HCT116 (cell line): ENCODE data around the gene MCC. TPM values are rescaled to one million over a fixed set of nuclear protein-coding genes. Genes with fewer than 3 reads are reported as not detected.

Experiments
- ATAC-seq: fragments of 200-7000 bp; cut with Tn5 transposase; 2 replicates; pipeline ENCODE4 v1.9.1; 2020; ENCODE audit warnings: mild to moderate bottlenecking, moderate library complexity
- BruUV-seq: library from RNA; stranded (reverse); fragments of 400-500 nt; replicated peaks from 2 replicates; lab custom pipeline; 2021; lab: Mats Ljungman, UMichigan
- CTCF ChIA-PET: fragments of 300-600 bp; sonication (Branson Sonifier 250); formaldehyde crosslinking; loops from one replicate; lab custom pipeline; 2021; ENCODE audit warnings: antibody characterized with exemption; lab: Charles Lee
- POLR2A ChIA-PET: fragments of 300-600, 350-600 bp; sonication (Branson Sonifier 250); formaldehyde crosslinking; loops from one replicate; lab custom pipeline; 2021; ENCODE audit warnings: antibody characterized with exemption; lab: Charles Lee
- RAD21 ChIA-PET, 2 experiments: fragments of 300-600 bp; sonication (Branson Sonifier 250); formaldehyde crosslinking; loops; one replicate each; lab custom pipeline; 2023; ENCODE audit warnings: low total read pairs in 2 of 2; ENCODE audit not compliant: uncharacterized antibody in 2 of 2, unreplicated experiment in 2 of 2, low non-redundant PET in 1 of 2; lab: Charles Lee
- DNase-seq: peaks from one replicate; pipeline ENCODE4 v3.0.0-alpha.2; 2010; ENCODE audit warnings: low read depth, low spot score
- H2AFZ ChIP-seq: fragments of 200-600 bp; shearing (Covaris generic), sonication (generic); 2 replicates; pipeline ENCODE4 v1.6.1; 2017; ENCODE audit warnings: low read depth, mixed run types, mixed read lengths, antibody characterized with exemption, low read length; ENCODE audit not compliant: poor library complexity, severe bottlenecking
- H3K27ac ChIP-seq: 2 replicates; pipeline ENCODE4 v1.5.1; 2012; ENCODE audit warnings: low read depth, low read length
- H3K27me3 ChIP-seq: fragments of 200-600 bp; sonication (generic); 2 replicates; pipeline ENCODE4 v1.6.1; 2016; ENCODE audit warnings: mixed run types, low read length, mixed read lengths; ENCODE audit not compliant: insufficient read depth
- H3K36me3 ChIP-seq, 2 experiments: fragments of 200-500 bp in 1 of 2; fragments of 200-600 bp in 1 of 2; sonication (Bioruptor generic) in 1 of 2; sonication (generic) in 1 of 2; 2 replicates each; pipeline versions ENCODE4 v1.5.1 to v1.6.1; 2014 to 2016; ENCODE audit warnings: low read length in 2 of 2, inconsistent platforms in 1 of 2, mixed read lengths in 1 of 2, mixed run types in 1 of 2; ENCODE audit not compliant: insufficient read depth in 2 of 2, control insufficient read depth in 1 of 2
- H3K4me1 ChIP-seq, 2 experiments: fragments of 200-600 bp in 1 of 2; sonication (generic) in 1 of 2; 2 replicates each; pipeline versions ENCODE4 v1.5.1 to v1.6.1; 2012 to 2017; ENCODE audit warnings: low read length in 2 of 2, inconsistent platforms in 1 of 2, mild to moderate bottlenecking in 1 of 2, mixed read lengths in 1 of 2, mixed run types in 1 of 2, moderate library complexity in 1 of 2; ENCODE audit not compliant: insufficient read depth in 2 of 2, control insufficient read depth in 1 of 2
- H3K4me2 ChIP-seq: fragments of 200-600 bp; sonication (generic); 2 replicates; pipeline ENCODE4 v1.6.1; 2017; ENCODE audit warnings: mixed run types, low read length, mixed read lengths
- H3K4me3 ChIP-seq, 2 experiments: fragments of 200-600 bp in 1 of 2; sonication (generic) in 1 of 2; replicated peaks in 1 of 2; 2 replicates each; pipeline ENCODE4 v1.5.1; 2011 to 2016; ENCODE audit warnings: low read length in 2 of 2, control low read depth in 1 of 2, low read depth in 1 of 2, mild to moderate bottlenecking in 1 of 2, mixed read lengths in 1 of 2, mixed run types in 1 of 2
- H3K79me2 ChIP-seq: fragments of 200-600 bp; sonication (generic); 2 replicates; pipeline ENCODE4 v1.6.1; 2017; ENCODE audit warnings: mild to moderate bottlenecking, mixed run types, low read length, moderate library complexity, mixed read lengths; ENCODE audit not compliant: insufficient read depth
- H3K9ac ChIP-seq: fragments of 200-600 bp; sonication (generic); 2 replicates; pipeline ENCODE4 v1.6.1; 2016; ENCODE audit warnings: low read length, mixed read lengths
- H3K9me2 ChIP-seq: fragments of 200-600 bp; sonication (generic), shearing (Covaris generic); 2 replicates; pipeline ENCODE4 v1.6.1; 2017; ENCODE audit warnings: mixed run types, mild to moderate bottlenecking, moderate library complexity; ENCODE audit not compliant: insufficient read depth
- H3K9me3 ChIP-seq, 2 experiments: fragments of 200-500 bp in 1 of 2; fragments of 200-600 bp in 1 of 2; sonication (Bioruptor generic) in 1 of 2; sonication (generic) in 1 of 2; 2 replicates each; pipeline ENCODE4 v1.6.1; 2014 to 2017; ENCODE audit warnings: low read length in 2 of 2, mixed read lengths in 2 of 2, inconsistent platforms in 1 of 2, low read depth in 1 of 2, mild to moderate bottlenecking in 1 of 2, mixed run types in 1 of 2, moderate library complexity in 1 of 2; ENCODE audit not compliant: control insufficient read depth in 1 of 2, insufficient read depth in 1 of 2
- H4K20me1 ChIP-seq: fragments of 200-600 bp; sonication (generic), shearing (Covaris generic); 2 replicates; pipeline ENCODE4 v1.6.1; 2017; ENCODE audit warnings: mixed run types, mild to moderate bottlenecking, moderate library complexity; ENCODE audit not compliant: insufficient read depth
- CEBPB ChIP-seq: IDR thresholded peaks from 2 replicates; pipeline ENCODE4 v1.6.1; 2012; ENCODE audit warnings: low read depth
- EGR1 ChIP-seq: IDR thresholded peaks from 2 replicates; pipeline ENCODE4 v1.6.1; 2012; ENCODE audit warnings: low read depth
- EZH2phosphoT487 ChIP-seq: fragments of 200-600 bp; IDR thresholded peaks from 2 replicates; pipeline ENCODE4 v1.6.1; 2018; ENCODE audit warnings: antibody characterized with exemption, borderline replicate concordance
- POLR2A ChIP-seq: IDR thresholded peaks from 2 replicates; pipeline ENCODE4 v1.7.0; 2011; ENCODE audit warnings: borderline replicate concordance; ENCODE audit not compliant: insufficient read depth, insufficient read length; ENCODE audit errors: extremely low read depth
- SIN3A ChIP-seq: IDR thresholded peaks from 2 replicates; pipeline ENCODE4 v1.6.1; 2012; ENCODE audit warnings: low read depth
- ZFX ChIP-seq: fragments of 450-650 bp; IDR thresholded peaks from 2 replicates; pipeline ENCODE4 v1.6.1; 2017
- intact Hi-C: fragments of 100-400 bp; cut with micrococcal nuclease; formaldehyde crosslinking; loops from 2 replicates; pipeline ENCODE4 v1.10.0; 2022
- total RNA-seq: library from RNA; stranded (reverse); gene quantifications from one replicate; pipeline ENCODE4 v1.2.1, GENCODE V29; 2021; ENCODE audit not compliant: unreplicated experiment
- TF ChIP-seq, protein P1 (sequence below): IDR thresholded peaks from 2 replicates; pipeline ENCODE4 v1.6.1; 2012
- TF ChIP-seq, protein P2 (sequence below), 3 experiments: fragments of 200-600 bp in 1 of 3; sonication (generic) in 1 of 3; IDR thresholded peaks in 2 of 3; conservative IDR thresholded peaks in 1 of 3; 2 replicates each; pipeline ENCODE4 v1.5.1; 2012 to 2017; ENCODE audit warnings: low read depth in 2 of 3, low read length in 2 of 3, antibody characterized with exemption in 1 of 3, borderline replicate concordance in 1 of 3, control low read depth in 1 of 3, mild to moderate bottlenecking in 1 of 3, mixed read lengths in 1 of 3, mixed run types in 1 of 3, moderate library complexity in 1 of 3; ENCODE audit not compliant: insufficient read depth in 1 of 3
- TF ChIP-seq, protein P3 (sequence below): IDR thresholded peaks from 2 replicates; pipeline ENCODE4 v1.6.1; 2012; ENCODE audit warnings: low read depth

MCC gene
- total RNA-seq, 1 experiment from 2014 or later: 20.1 TPM

DNA sequence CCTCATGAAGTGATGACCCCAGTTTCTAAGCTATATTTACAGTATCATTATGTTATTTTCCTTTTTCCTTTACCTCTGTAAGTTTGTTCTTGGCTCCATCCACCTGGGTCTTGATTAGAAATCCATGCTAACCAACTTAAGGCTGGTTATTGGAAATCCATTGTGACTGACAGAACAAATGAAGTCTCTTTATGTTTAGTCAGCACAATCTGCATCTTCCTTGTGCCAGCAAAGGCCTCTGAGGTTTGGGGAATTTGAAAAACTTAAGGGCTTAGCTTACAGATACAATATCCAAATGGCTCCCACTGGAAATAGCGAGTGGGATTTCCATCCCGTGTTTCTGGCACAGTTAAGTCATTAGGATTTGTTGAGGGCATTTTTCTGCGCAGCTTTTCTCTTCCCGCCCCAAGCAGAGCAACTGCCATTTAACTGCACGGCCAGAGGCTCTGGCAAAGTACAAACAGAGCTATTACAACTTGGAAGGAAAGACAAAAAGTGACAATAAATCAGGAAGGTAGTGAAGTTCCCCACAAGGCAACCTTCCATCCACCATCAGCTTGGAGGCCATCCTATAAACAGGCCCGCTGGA lies 447.5 kb downstream of the MCC start:
- Histone ChIP-seq H3K4me3 (no peak overlapping the region), H3K79me2 (no peaks in the 10 kb centered on the region), H3K36me3 (0 out of 4 replicates have a peak, but pooled peaks cover 0 to 4% of the 10 kb centered on the region in 2 experiments), H3K27me3 (no peaks in the 10 kb centered on the region)
- POLR2A ChIA-PET: no interaction called here
- no peak for DNase-seq
- TF ChIP-seq POLR2A (no peak), ZFX (no peak), EGR1 (no peak), SIN3A (no peak), EZH2phosphoT487 (no peak), CEBPB (no peak)
- TF ChIP-seq, protein P1, sequence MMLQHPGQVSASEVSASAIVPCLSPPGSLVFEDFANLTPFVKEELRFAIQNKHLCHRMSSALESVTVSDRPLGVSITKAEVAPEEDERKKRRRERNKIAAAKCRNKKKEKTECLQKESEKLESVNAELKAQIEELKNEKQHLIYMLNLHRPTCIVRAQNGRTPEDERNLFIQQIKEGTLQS: no peak
- TF ChIP-seq, protein P2, sequence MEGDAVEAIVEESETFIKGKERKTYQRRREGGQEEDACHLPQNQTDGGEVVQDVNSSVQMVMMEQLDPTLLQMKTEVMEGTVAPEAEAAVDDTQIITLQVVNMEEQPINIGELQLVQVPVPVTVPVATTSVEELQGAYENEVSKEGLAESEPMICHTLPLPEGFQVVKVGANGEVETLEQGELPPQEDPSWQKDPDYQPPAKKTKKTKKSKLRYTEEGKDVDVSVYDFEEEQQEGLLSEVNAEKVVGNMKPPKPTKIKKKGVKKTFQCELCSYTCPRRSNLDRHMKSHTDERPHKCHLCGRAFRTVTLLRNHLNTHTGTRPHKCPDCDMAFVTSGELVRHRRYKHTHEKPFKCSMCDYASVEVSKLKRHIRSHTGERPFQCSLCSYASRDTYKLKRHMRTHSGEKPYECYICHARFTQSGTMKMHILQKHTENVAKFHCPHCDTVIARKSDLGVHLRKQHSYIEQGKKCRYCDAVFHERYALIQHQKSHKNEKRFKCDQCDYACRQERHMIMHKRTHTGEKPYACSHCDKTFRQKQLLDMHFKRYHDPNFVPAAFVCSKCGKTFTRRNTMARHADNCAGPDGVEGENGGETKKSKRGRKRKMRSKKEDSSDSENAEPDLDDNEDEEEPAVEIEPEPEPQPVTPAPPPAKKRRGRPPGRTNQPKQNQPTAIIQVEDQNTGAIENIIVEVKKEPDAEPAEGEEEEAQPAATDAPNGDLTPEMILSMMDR (IDR thresholded peaks at IDR 0.05 in 2 of 3, conservative IDR thresholded peaks at IDR 0.05 in 1 of 3; ENCODE audit: borderline replicate concordance in 1 of 3, insufficient read depth in 1 of 3, low read depth in 2 of 3, low read length in 2 of 3): no peak
- TF ChIP-seq, protein P3, sequence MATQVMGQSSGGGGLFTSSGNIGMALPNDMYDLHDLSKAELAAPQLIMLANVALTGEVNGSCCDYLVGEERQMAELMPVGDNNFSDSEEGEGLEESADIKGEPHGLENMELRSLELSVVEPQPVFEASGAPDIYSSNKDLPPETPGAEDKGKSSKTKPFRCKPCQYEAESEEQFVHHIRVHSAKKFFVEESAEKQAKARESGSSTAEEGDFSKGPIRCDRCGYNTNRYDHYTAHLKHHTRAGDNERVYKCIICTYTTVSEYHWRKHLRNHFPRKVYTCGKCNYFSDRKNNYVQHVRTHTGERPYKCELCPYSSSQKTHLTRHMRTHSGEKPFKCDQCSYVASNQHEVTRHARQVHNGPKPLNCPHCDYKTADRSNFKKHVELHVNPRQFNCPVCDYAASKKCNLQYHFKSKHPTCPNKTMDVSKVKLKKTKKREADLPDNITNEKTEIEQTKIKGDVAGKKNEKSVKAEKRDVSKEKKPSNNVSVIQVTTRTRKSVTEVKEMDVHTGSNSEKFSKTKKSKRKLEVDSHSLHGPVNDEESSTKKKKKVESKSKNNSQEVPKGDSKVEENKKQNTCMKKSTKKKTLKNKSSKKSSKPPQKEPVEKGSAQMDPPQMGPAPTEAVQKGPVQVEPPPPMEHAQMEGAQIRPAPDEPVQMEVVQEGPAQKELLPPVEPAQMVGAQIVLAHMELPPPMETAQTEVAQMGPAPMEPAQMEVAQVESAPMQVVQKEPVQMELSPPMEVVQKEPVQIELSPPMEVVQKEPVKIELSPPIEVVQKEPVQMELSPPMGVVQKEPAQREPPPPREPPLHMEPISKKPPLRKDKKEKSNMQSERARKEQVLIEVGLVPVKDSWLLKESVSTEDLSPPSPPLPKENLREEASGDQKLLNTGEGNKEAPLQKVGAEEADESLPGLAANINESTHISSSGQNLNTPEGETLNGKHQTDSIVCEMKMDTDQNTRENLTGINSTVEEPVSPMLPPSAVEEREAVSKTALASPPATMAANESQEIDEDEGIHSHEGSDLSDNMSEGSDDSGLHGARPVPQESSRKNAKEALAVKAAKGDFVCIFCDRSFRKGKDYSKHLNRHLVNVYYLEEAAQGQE: no peak
- TF ChIP-seq, all 23 proteins: peak for 0
- intact Hi-C loops: no loop called here
- Histone ChIP-seq H4K20me1 (no peaks in the 10 kb centered on the region), H3K9me3 (no peaks in the 10 kb centered on the region), H3K4me1 (peaks cover 0 to 14% of the 10 kb centered on the region in 2 experiments; a peak in 2 of 4 replicates), H2AFZ (no peak overlapping the region), H3K9ac (no peak overlapping the region), H3K9me2 (no peaks in the 10 kb centered on the region), H3K27ac (no peak overlapping the region), H3K4me2 (no peak overlapping the region)
- ChIA-PET RAD21 (no interaction called here), CTCF (no interaction called here)
- no TSS peak for BruUV-seq
- no peak for ATAC-seq
